Stimulated activated CD4-positive, alpha-beta T cell treated with anti-CD3 and anti-CD28 coated beads, Interleukin-4, amount 100 ng/mL, for 4 hours (primary cell): Measurements from ENCODE around the gene POU4F1.

Experiments
- DNase-seq, 2 experiments: peaks; one replicate each; pipeline ENCODE4 v3.0.0-alpha.2; 2020

Gene POU4F1

DNA sequence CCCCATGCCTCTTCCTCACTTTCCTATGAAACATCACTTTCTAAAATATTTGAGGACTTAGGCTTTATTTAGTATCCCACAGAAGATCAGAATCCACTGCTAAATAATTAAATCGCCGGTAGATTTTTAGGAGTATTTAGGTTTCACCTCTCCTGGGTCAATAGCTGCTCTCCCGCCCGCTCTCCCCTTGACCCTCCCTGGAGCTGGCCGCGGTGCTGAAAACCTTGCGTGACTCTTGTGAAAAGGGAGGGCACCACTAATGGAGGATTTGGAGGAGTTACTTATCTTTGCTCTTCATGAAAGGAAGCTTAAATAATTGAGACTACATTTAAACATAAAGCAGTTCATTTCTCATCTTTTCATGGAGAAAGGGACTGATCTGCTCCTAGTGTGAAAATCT, 14.1 kb downstream of the POU4F1 start:
- no peak for DNase-seq

- no peak for DNase-seq
These were observed 16.0 kb downstream of the POU4F1 start for GRCh38 chr13:78587395-78587794.

- no peak for DNase-seq
These were observed 16.6 kb downstream of the POU4F1 start for GRCh38 chr13:78586706-78587105.

- DNase-seq = no peak
These were observed 27.1 kb downstream of the POU4F1 start for GRCh38 chr13:78576261-78576660.

- no peak for DNase-seq
These were observed 30.9 kb downstream of the POU4F1 start for GRCh38 chr13:78572459-78572858.

DNA sequence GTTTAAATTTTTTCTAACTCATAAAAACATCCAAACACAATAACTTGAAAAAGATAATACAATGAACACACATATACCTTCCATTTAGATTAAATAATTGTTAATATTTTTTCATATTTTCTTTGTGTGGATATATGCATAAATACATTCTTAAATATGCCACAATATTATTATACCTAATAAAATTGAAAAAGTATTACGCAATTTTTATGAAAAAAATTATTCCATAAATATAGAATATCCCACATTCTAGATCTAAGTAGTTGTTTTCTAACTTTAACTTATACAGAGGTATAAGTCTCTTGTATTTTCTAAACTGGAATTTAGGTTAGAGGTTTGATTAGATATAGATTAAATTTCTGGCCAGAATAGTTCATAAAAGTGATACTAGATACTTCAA, 34.3 kb downstream of the POU4F1 start:
- no peak for DNase-seq

DNA sequence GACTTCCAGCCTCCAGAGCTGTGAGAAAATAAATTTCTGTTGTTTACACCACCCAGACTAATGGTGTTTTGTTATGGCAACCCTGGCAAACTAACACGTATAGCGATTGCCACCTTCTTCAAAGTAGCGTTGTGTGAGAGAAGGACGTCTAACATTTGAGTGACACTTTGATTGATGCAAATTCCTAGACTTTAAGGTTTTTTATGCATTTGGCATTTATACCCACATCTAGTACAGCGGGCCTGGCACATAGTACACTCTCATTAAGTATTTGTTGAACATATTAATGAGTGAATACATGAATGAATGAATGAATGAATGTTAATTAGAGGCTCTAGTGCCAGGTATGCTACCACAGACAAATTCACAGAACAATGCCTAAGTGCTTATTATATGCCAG, 36.7 kb downstream of the POU4F1 start:
- no peak for DNase-seq

GRCh38 chr13:78562237-78562889, 41.0 kb downstream of the POU4F1 start:
- DNase-seq = no peak
